MM.1S (cell line): Measurements from ENCODE around the gene CHRNB4.

Experiments used
- DNase-seq: peaks from one replicate; pipeline ENCODE4 v3.0.0-alpha.2; 2015
- H2AFZ ChIP-seq: fragments of 300-600 bp; sonication (generic); 2 replicates; pipeline ENCODE4 v1.6.0; 2016; ENCODE audit warnings: antibody characterized with exemption, low read length
- H3F3A ChIP-seq: fragments of 300-600 bp; sonication (generic); 2 replicates; pipeline ENCODE4 v1.6.1; 2016; ENCODE audit warnings: mild to moderate bottlenecking, antibody characterized with exemption, low read length, moderate library complexity, mixed read lengths; ENCODE audit not compliant: insufficient read depth
- H3K27ac ChIP-seq: fragments of 300-600 bp; sonication (generic); 2 replicates; pipeline ENCODE4 v1.5.1; 2016; ENCODE audit warnings: mild to moderate bottlenecking, low read length
- H3K27me3 ChIP-seq: fragments of 300-600 bp; sonication (generic); replicated peaks from 2 replicates; pipeline ENCODE4 v1.6.0; 2016; ENCODE audit warnings: low read length; ENCODE audit not compliant: insufficient read depth
- H3K36me3 ChIP-seq: fragments of 300-600 bp; sonication (generic); replicated peaks from 2 replicates; pipeline ENCODE4 v1.6.1; 2016; ENCODE audit warnings: mild to moderate bottlenecking, low read length, mixed read lengths; ENCODE audit not compliant: insufficient read depth
- H3K4me1 ChIP-seq: fragments of 300-600 bp; sonication (generic); 2 replicates; pipeline ENCODE4 v1.6.1; 2016; ENCODE audit warnings: low read length, mixed read lengths
- H3K4me2 ChIP-seq: fragments of 300-600 bp; sonication (generic); 2 replicates; pipeline ENCODE4 v1.6.0; 2016; ENCODE audit warnings: low read depth, low read length
- H3K4me3 ChIP-seq: fragments of 300-600 bp; sonication (generic); 2 replicates; pipeline ENCODE4 v1.5.1; 2016; ENCODE audit warnings: low read length, mixed read lengths
- H3K79me2 ChIP-seq: fragments of 300-600 bp; sonication (generic); 2 replicates; pipeline ENCODE4 v1.6.1; 2016; ENCODE audit warnings: mixed run types, low read length, mixed read lengths
- H3K9ac ChIP-seq: fragments of 300-600 bp; sonication (generic); 2 replicates; pipeline ENCODE4 v1.6.1; 2016; ENCODE audit warnings: low read length, mixed read lengths
- H3K9me2 ChIP-seq: fragments of 300-600 bp; sonication (generic); replicated peaks from 2 replicates; pipeline ENCODE4 v1.6.1; 2016; ENCODE audit warnings: mild to moderate bottlenecking, low read length, mixed read lengths; ENCODE audit not compliant: insufficient read depth
- H3K9me3 ChIP-seq: fragments of 300-600 bp; sonication (generic); replicated peaks from 2 replicates; pipeline ENCODE4 v1.6.1; 2016; ENCODE audit warnings: mild to moderate bottlenecking, low read length, mixed read lengths; ENCODE audit not compliant: insufficient read depth
- H4K20me1 ChIP-seq: fragments of 300-600 bp; sonication (generic); 2 replicates; pipeline ENCODE4 v1.6.1; 2016; ENCODE audit warnings: mild to moderate bottlenecking, low read length, moderate library complexity, mixed read lengths; ENCODE audit not compliant: insufficient read depth
- EZH2 ChIP-seq: fragments of 300-600 bp; sonication (generic); optimal IDR thresholded peaks from 2 replicates; pipeline ENCODE3; 2017; ENCODE audit warnings: low read depth, mild to moderate bottlenecking, antibody characterized with exemption, low read length, mixed read lengths
- EZH2phosphoT487 ChIP-seq: fragments of 300-600 bp; sonication (generic); IDR thresholded peaks from 2 replicates; pipeline ENCODE4 v1.6.1; 2018; ENCODE audit warnings: antibody characterized with exemption, low read length
- TF ChIP-seq, protein P1 (sequence below): fragments of 300-600 bp; sonication (generic); IDR thresholded peaks from 2 replicates; pipeline ENCODE4 v1.5.1; 2016; ENCODE audit warnings: antibody characterized with exemption, low read length, mixed read lengths

CHRNB4 gene

GRCh38 chr15:78574944-78575343 lies 66.1 kb downstream of the CHRNB4 start:
- Histone ChIP-seq H3K36me3 (no peaks in the 10 kb centered on the region), H3K9me2 (no peaks in the 10 kb centered on the region), H3K4me3 (no peak overlapping the region), H3K9ac (no peak overlapping the region), H4K20me1 (no peaks in the 10 kb centered on the region), H3K4me1 (no peaks in the 10 kb centered on the region), H3F3A (no peaks in the 10 kb centered on the region), H3K9me3 (no peaks in the 10 kb centered on the region), H2AFZ (no peak overlapping the region), H3K4me2 (no peak overlapping the region), H3K79me2 (peaks cover 21% of the 10 kb centered on the region), H3K27ac (no peak overlapping the region), H3K27me3 (no peaks in the 10 kb centered on the region)
- TF ChIP-seq, protein P1, sequence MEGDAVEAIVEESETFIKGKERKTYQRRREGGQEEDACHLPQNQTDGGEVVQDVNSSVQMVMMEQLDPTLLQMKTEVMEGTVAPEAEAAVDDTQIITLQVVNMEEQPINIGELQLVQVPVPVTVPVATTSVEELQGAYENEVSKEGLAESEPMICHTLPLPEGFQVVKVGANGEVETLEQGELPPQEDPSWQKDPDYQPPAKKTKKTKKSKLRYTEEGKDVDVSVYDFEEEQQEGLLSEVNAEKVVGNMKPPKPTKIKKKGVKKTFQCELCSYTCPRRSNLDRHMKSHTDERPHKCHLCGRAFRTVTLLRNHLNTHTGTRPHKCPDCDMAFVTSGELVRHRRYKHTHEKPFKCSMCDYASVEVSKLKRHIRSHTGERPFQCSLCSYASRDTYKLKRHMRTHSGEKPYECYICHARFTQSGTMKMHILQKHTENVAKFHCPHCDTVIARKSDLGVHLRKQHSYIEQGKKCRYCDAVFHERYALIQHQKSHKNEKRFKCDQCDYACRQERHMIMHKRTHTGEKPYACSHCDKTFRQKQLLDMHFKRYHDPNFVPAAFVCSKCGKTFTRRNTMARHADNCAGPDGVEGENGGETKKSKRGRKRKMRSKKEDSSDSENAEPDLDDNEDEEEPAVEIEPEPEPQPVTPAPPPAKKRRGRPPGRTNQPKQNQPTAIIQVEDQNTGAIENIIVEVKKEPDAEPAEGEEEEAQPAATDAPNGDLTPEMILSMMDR, result no peak
- TF ChIP-seq EZH2 (no peak), EZH2phosphoT487 (no peak)
- DNase-seq, result no peak
